GF-D8 (cell line): ENCODE measurements around the gene TMEM18.

ENCODE experiments used
- DNase-seq: peaks from one replicate; lab custom pipeline; 2025; lab: John Stamatoyannopoulos, UW

TMEM18 gene

GRCh38 chr2:618005-618404, 59.2 kb downstream of the TMEM18 start:
- no peak for DNase-seq
